IMR-90 (cell line): Measurements from ENCODE around the gene PRSS38. TPM values are rescaled to one million over a fixed set of nuclear protein-coding genes. Genes with fewer than 3 reads are reported as not detected.

Source experiments
- ATAC-seq: fragments of 200-7000 bp; cut with Tn5 transposase; 2 replicates; pipeline ENCODE4 v1.9.1; 2020; ENCODE audit warnings: low read depth, mild to moderate bottlenecking, moderate library complexity
- BruUV-seq: library from RNA; stranded (reverse); fragments of 400-500 nt; replicated peaks from 2 replicates; lab custom pipeline; 2021; lab: Mats Ljungman, UMichigan
- CTCF ChIA-PET: fragments of 300-600 bp; formaldehyde crosslinking; extraction: SDS; loops from one replicate; lab custom pipeline; 2021; ENCODE audit warnings: antibody characterized with exemption; lab: Yijun Ruan, JAX
- POLR2A ChIA-PET: fragments of 300-600 bp; sonication (Branson Sonifier 250); formaldehyde crosslinking; loops from one replicate; lab custom pipeline; 2022; ENCODE audit warnings: antibody characterized with exemption; ENCODE audit not compliant: unreplicated experiment; lab: Charles Lee
- DNase-seq: peaks from one replicate; pipeline ENCODE4 v3.0.0; 2013
- H2AFZ ChIP-seq: replicated peaks from 2 replicates; pipeline ENCODE3; 2013; ENCODE audit warnings: low read length, mild to moderate bottlenecking; ENCODE audit not compliant: poor library complexity
- H2AK5ac ChIP-seq: 2 replicates; pipeline ENCODE4 v1.6.1; 2013; ENCODE audit warnings: low read depth, low read length, inconsistent platforms
- H2AK9ac ChIP-seq: replicated peaks from 2 replicates; pipeline ENCODE3; 2013; ENCODE audit warnings: mild to moderate bottlenecking, low read depth, low read length, moderate library complexity; ENCODE audit not compliant: poor library complexity
- H2BK120ac ChIP-seq: 2 replicates; pipeline ENCODE4 v1.6.1; 2013; ENCODE audit warnings: low read depth, low read length, inconsistent platforms
- H2BK15ac ChIP-seq: 3 replicates; pipeline ENCODE4 v1.6.1; 2013; ENCODE audit warnings: low read depth, low read length, inconsistent platforms
- H2BK20ac ChIP-seq: 2 replicates; pipeline ENCODE4 v1.6.1; 2013; ENCODE audit warnings: low read depth, mild to moderate bottlenecking, inconsistent platforms, low read length, moderate library complexity
- H2BK5ac ChIP-seq: 2 replicates; pipeline ENCODE4 v1.6.1; 2013; ENCODE audit warnings: mild to moderate bottlenecking, low read depth, low read length, inconsistent platforms; ENCODE audit not compliant: poor library complexity, severe bottlenecking
- H3K14ac ChIP-seq: replicated peaks from 2 replicates; pipeline ENCODE4 v1.6.1; 2013; ENCODE audit warnings: low read depth, low read length, inconsistent platforms
- H3K18ac ChIP-seq: 2 replicates; pipeline ENCODE4 v1.6.1; 2013; ENCODE audit warnings: low read depth, low read length, control low read depth
- H3K23ac ChIP-seq: 2 replicates; pipeline ENCODE4 v1.6.1; 2013; ENCODE audit warnings: low read depth, low read length, inconsistent platforms
- H3K27ac ChIP-seq: 2 replicates; pipeline ENCODE4 v1.5.1; 2013; ENCODE audit warnings: mild to moderate bottlenecking, control low read depth, low read length; ENCODE audit not compliant: insufficient read depth
- H3K27me3 ChIP-seq: 2 replicates; pipeline ENCODE4 v1.6.1; 2013; ENCODE audit warnings: low read length; ENCODE audit not compliant: control insufficient read depth, insufficient read depth
- H3K36me3 ChIP-seq: 2 replicates; pipeline ENCODE4 v1.6.1; 2013; ENCODE audit warnings: low read length, mixed read lengths; ENCODE audit not compliant: control insufficient read depth, insufficient read depth
- H3K4ac ChIP-seq: 2 replicates; pipeline ENCODE4 v1.6.1; 2013; ENCODE audit warnings: low read depth, low read length, inconsistent platforms
- H3K4me1 ChIP-seq: 2 replicates; pipeline ENCODE4 v1.6.1; 2013; ENCODE audit warnings: low read length, mixed read lengths; ENCODE audit not compliant: control insufficient read depth, insufficient read depth
- H3K4me2 ChIP-seq: 2 replicates; pipeline ENCODE4 v1.6.1; 2013; ENCODE audit warnings: low read depth, mild to moderate bottlenecking, control low read depth, low read length, moderate library complexity
- H3K4me3 ChIP-seq: 2 replicates; pipeline ENCODE4 v1.5.1; 2013; ENCODE audit warnings: low read depth, mild to moderate bottlenecking, control low read depth, low read length, moderate library complexity; ENCODE audit not compliant: insufficient read depth
- H3K56ac ChIP-seq: 2 replicates; pipeline ENCODE4 v1.6.1; 2013; ENCODE audit warnings: low read length, inconsistent platforms; ENCODE audit not compliant: insufficient read depth; ENCODE audit errors: extremely low read depth
- H3K79me1 ChIP-seq, 2 experiments: 2 replicates each; pipeline ENCODE4 v1.6.1; 2013; ENCODE audit warnings: low read length in 2 of 2, inconsistent platforms in 1 of 2, low read depth in 1 of 2
- H3K9ac ChIP-seq: 2 replicates; pipeline ENCODE4 v1.6.1; 2013; ENCODE audit warnings: low read depth, low read length, control low read depth
- H3K9me1 ChIP-seq: 2 replicates; pipeline ENCODE4 v1.6.1; 2013; ENCODE audit warnings: low read length, inconsistent platforms; ENCODE audit not compliant: insufficient read depth
- H3K9me3 ChIP-seq: 2 replicates; pipeline ENCODE4 v1.6.1; 2013; ENCODE audit warnings: low read length; ENCODE audit not compliant: control insufficient read depth, insufficient read depth
- H4K20me1 ChIP-seq: 2 replicates; pipeline ENCODE4 v1.6.1; 2013; ENCODE audit warnings: low read length, inconsistent platforms; ENCODE audit not compliant: insufficient read depth
- H4K5ac ChIP-seq: 2 replicates; pipeline ENCODE4 v1.6.1; 2013; ENCODE audit warnings: mild to moderate bottlenecking, low read depth, low read length, control low read depth
- H4K8ac ChIP-seq, 2 experiments: 2 replicates each; pipeline ENCODE4 v1.6.1; 2013; ENCODE audit warnings: low read depth in 2 of 2, low read length in 2 of 2, control low read depth in 1 of 2, inconsistent platforms in 1 of 2
- H4K91ac ChIP-seq: 2 replicates; pipeline ENCODE4 v1.6.1; 2013; ENCODE audit warnings: low read depth, low read length, inconsistent platforms; ENCODE audit not compliant: insufficient read depth
- BHLHE40 ChIP-seq: fragments of 150-350 bp; IDR thresholded peaks from 2 replicates; pipeline ENCODE4 v1.6.1; 2016; ENCODE audit warnings: mild to moderate bottlenecking, low read depth, low read length
- CHD1 ChIP-seq: IDR thresholded peaks from 2 replicates; pipeline ENCODE4 v1.6.1; 2012; ENCODE audit warnings: low read depth, low read length, improper control_type of control experiment
- CTCF ChIP-seq: conservative IDR thresholded peaks from 2 replicates; pipeline ENCODE4 v1.5.1; 2012; ENCODE audit warnings: mild to moderate bottlenecking, low read depth, low read length, improper control_type of control experiment
- ELK1 ChIP-seq: fragments of 150-350 bp; IDR thresholded peaks from 2 replicates; pipeline ENCODE4 v1.6.1; 2016; ENCODE audit warnings: low read depth, mild to moderate bottlenecking, low read length, moderate library complexity, borderline replicate concordance
- MAFK ChIP-seq: IDR thresholded peaks from 2 replicates; pipeline ENCODE4 v1.6.1; 2012; ENCODE audit warnings: low read depth, low read length, improper control_type of control experiment
- RCOR1 ChIP-seq: IDR thresholded peaks from 2 replicates; pipeline ENCODE4 v1.6.1; 2012; ENCODE audit warnings: mild to moderate bottlenecking, low read length, improper control_type of control experiment; ENCODE audit not compliant: insufficient replicate concordance
- RFX5 ChIP-seq: IDR thresholded peaks from 2 replicates; pipeline ENCODE4 v1.8.0; 2012; ENCODE audit warnings: low read depth, mild to moderate bottlenecking, low read length, moderate library complexity
- SMC3 ChIP-seq: fragments of 150-350 bp; IDR thresholded peaks from 2 replicates; pipeline ENCODE4 v1.6.1; 2016; ENCODE audit warnings: low read depth, mild to moderate bottlenecking, antibody characterized with exemption, low read length, moderate library complexity
- WGBS, 2 experiments: methylation state at CpG; one replicate each; pipeline versions ENCODE4 v1.1.5 to v1.1.7; 2013; ENCODE audit warnings: missing lambda C conversion rate in 2 of 2; ENCODE audit not compliant: insufficient read length in 1 of 2; ENCODE audit errors: extremely low coverage in 2 of 2; 5-methylcytosine and 5-hydroxymethylcytosine counted together
- dilution Hi-C: fragments of 300-500 bp; cut with HindIII; formaldehyde crosslinking; loops from one replicate; pipeline ENCODE4 v1.14.3; 2018; ENCODE audit warnings: low sequenced_read_pairs; ENCODE audit not compliant: unreplicated experiment
- in situ Hi-C: fragments of 300-500 bp; cut with MboI; formaldehyde crosslinking; loops from 3 replicates; pipeline ENCODE4 v1.14.3; 2019; ENCODE audit warnings: low sequenced_read_pairs, inconsistent platforms, mixed read lengths
- intact Hi-C: fragments of 100-400 bp; cut with micrococcal nuclease; formaldehyde crosslinking; loops from 2 replicates; pipeline ENCODE4 v1.10.0; 2022
- polyA plus RNA-seq, 3 experiments: library from polyadenylated mRNA; depleted of rRNA; stranded (reverse); fragments of >200 nt; gene quantifications; 2 replicates each; pipeline ENCODE4 v1.2.3, GENCODE V29; 2012; ENCODE audit warnings: low replicate concordance in 1 of 3
- total RNA-seq: library from RNA; depleted of rRNA; stranded (reverse); fragments of >200 nt; gene quantifications from 2 replicates; pipeline ENCODE4 v1.2.3, GENCODE V29; 2012

Gene PRSS38
- total and polyA plus RNA-seq, 2 of the 4 experiments (the other 2 are of a cell fraction), result not detected

GRCh38 chr1:227844320-227845146 is 29.1 kb downstream of the PRSS38 start:
- Histone ChIP-seq H3K23ac (no peak overlapping the region), H2BK20ac (no peak overlapping the region), H2AK9ac (no peak overlapping the region), H2BK5ac (no peak overlapping the region), H3K27ac (no peak overlapping the region), H2BK15ac (no peak overlapping the region), H3K56ac (no peak overlapping the region), H3K4me3 (no peak overlapping the region), H3K4me1 (no peaks in the 10 kb centered on the region), H4K20me1 (no peaks in the 10 kb centered on the region), H3K9me1 (no peaks in the 10 kb centered on the region), H2AFZ (no peak overlapping the region), H3K4me2 (no peak overlapping the region), H3K4ac (no peak overlapping the region), H3K36me3 (no peaks in the 10 kb centered on the region), H2BK120ac (no peak overlapping the region), H2AK5ac (no peak overlapping the region), H3K79me1 (no peaks in the 10 kb centered on the region), H3K18ac (no peak overlapping the region), H3K9ac (no peak overlapping the region), H3K14ac (no peak overlapping the region), H3K27me3 (no peaks in the 10 kb centered on the region; the same call in 1 of the 2 replicates), H3K9me3 (0 out of 2 replicates have a peak, but pooled peaks cover 3% of the 10 kb centered on the region), H4K5ac (no peak overlapping the region), H4K91ac (no peak overlapping the region), H4K8ac (no peak overlapping the region)
- intact Hi-C loops, result no loop called here
- WGBS, 2 experiments, result no CpG with 5 or more reads among the region's 5 CpGs
- TF ChIP-seq RCOR1 (no peak), BHLHE40 (no peak), SMC3 (no peak), ELK1 (no peak), RFX5 (no peak), MAFK (no peak), CTCF (no peak), CHD1 (no peak)
- ATAC-seq (no peak), DNase-seq (no peak)
- dilution Hi-C loops, result no loop called here
- in situ Hi-C loops, result no loop called here
- POLR2A ChIA-PET, result no interaction called here
- no TSS peak for BruUV-seq
- CTCF ChIA-PET, result no interaction called here
